Astrocyte (in vitro differentiated cells and primary cell): ENCODE data around the gene ZC3H4. TPM values are rescaled to one million over a fixed set of nuclear protein-coding genes. Genes with fewer than 3 reads are reported as not detected.

Source experiments
- DNase-seq: peaks from one replicate; pipeline ENCODE4 v3.0.0-alpha.2; 2010; ENCODE audit warnings: low read depth
- FAIRE-seq: peaks from 2 replicates; lab custom pipeline; 2011; peaks lifted over from hg19 to GRCh38; lab: Jason Lieb, UNC
- H2AFZ ChIP-seq: 2 replicates; pipeline ENCODE4 v1.6.0; 2012; ENCODE audit warnings: low read depth, low read length, inconsistent platforms
- H3K27ac ChIP-seq: 2 replicates; pipeline ENCODE4 v1.5.1; 2011; ENCODE audit warnings: low read depth, low read length, inconsistent platforms
- H3K27me3 ChIP-seq: 2 replicates; pipeline ENCODE4 v1.6.0; 2011; ENCODE audit warnings: low read length, inconsistent platforms; ENCODE audit not compliant: insufficient read depth
- H3K36me3 ChIP-seq: 2 replicates; pipeline ENCODE4 v1.5.1; 2011; ENCODE audit warnings: low read length, inconsistent platforms; ENCODE audit not compliant: insufficient read depth
- H3K4me1 ChIP-seq: 2 replicates; pipeline ENCODE4 v1.5.1; 2011; ENCODE audit warnings: low read length, inconsistent platforms; ENCODE audit not compliant: insufficient read depth
- H3K4me2 ChIP-seq: 2 replicates; pipeline ENCODE4 v1.6.0; 2012; ENCODE audit warnings: low read length, inconsistent platforms
- H3K4me3 ChIP-seq: 2 replicates; pipeline ENCODE4 v1.5.1; 2011; ENCODE audit warnings: low read depth, mild to moderate bottlenecking, low read length, inconsistent platforms; ENCODE audit not compliant: insufficient read depth
- H3K79me2 ChIP-seq: 2 replicates; pipeline ENCODE4 v1.6.0; 2012; ENCODE audit warnings: mild to moderate bottlenecking, low read length, inconsistent platforms; ENCODE audit not compliant: insufficient read depth
- H3K9ac ChIP-seq: 2 replicates; pipeline ENCODE4 v1.6.0; 2012; ENCODE audit warnings: mild to moderate bottlenecking, low read length, inconsistent platforms
- H3K9me3 ChIP-seq: 2 replicates; pipeline ENCODE4 v1.5.1; 2012; ENCODE audit warnings: low read depth, mild to moderate bottlenecking, low read length, inconsistent platforms; ENCODE audit not compliant: insufficient read depth
- H4K20me1 ChIP-seq: 2 replicates; pipeline ENCODE4 v1.6.0; 2012; ENCODE audit warnings: low read length, inconsistent platforms; ENCODE audit not compliant: insufficient read depth
- H3K27ac Mint-ChIP-seq: one replicate; pipeline ENCODE4 v1.8.0; 2021; ENCODE audit warnings: mild to moderate bottlenecking, mixed read lengths; ENCODE audit not compliant: unreplicated experiment
- H3K27me3 Mint-ChIP-seq: one replicate; pipeline ENCODE4 v1.8.0; 2021; ENCODE audit warnings: low read depth, mixed read lengths; ENCODE audit not compliant: unreplicated experiment
- H3K36me3 Mint-ChIP-seq: one replicate; pipeline ENCODE4 v1.8.0; 2021; ENCODE audit warnings: low read depth, mixed read lengths; ENCODE audit not compliant: unreplicated experiment
- H3K4me1 Mint-ChIP-seq: one replicate; pipeline ENCODE4 v1.8.0; 2021; ENCODE audit warnings: low read depth, mixed read lengths; ENCODE audit not compliant: unreplicated experiment
- H3K4me3 Mint-ChIP-seq: one replicate; pipeline ENCODE4 v1.8.0; 2021; ENCODE audit warnings: mild to moderate bottlenecking, moderate library complexity, mixed read lengths; ENCODE audit not compliant: unreplicated experiment
- H3K9me3 Mint-ChIP-seq: one replicate; pipeline ENCODE4 v1.8.0; 2021; ENCODE audit warnings: mild to moderate bottlenecking, mixed read lengths; ENCODE audit not compliant: unreplicated experiment
- CTCF ChIP-seq: IDR thresholded peaks from 2 replicates; pipeline ENCODE4 v1.5.1; 2011; ENCODE audit warnings: low read depth, mild to moderate bottlenecking, inconsistent platforms, low read length, moderate library complexity; ENCODE audit not compliant: insufficient read depth
- EZH2 ChIP-seq: IDR thresholded peaks from 2 replicates; pipeline ENCODE4 v1.6.1; 2012; ENCODE audit warnings: mild to moderate bottlenecking, low read length, inconsistent platforms; ENCODE audit not compliant: insufficient read depth
- total RNA-seq: library from RNA; stranded (reverse); gene quantifications from 2 replicates; pipeline ENCODE4 v1.2.1, GENCODE V29; 2021

Gene ZC3H4
- total RNA-seq, 1 donor from 2014 or later = 42.3 TPM

GRCh38 chr19:47047272-47047762, 66.3 kb downstream of the ZC3H4 start:
- peak overlapping the region; percentile 99 for H3K4me3 Mint-ChIP-seq
- no peak overlapping the region for H3K27ac Mint-ChIP-seq
- H3K4me2 ChIP-seq = peak overlapping the region; percentile 92
- FAIRE-seq (no peak), DNase-seq (no peak)
- no peak for TF ChIP-seq EZH2
- TF ChIP-seq CTCF = no peak
- H4K20me1 ChIP-seq = no peaks in the 10 kb centered on the region
- H3K4me3 ChIP-seq = peak overlapping the region; percentile 65
- H3K36me3 Mint-ChIP-seq = peaks cover 2% of the 10 kb centered on the region
- no peaks in the 10 kb centered on the region for H3K9me3 ChIP-seq
- no peak overlapping the region for H3K9ac ChIP-seq
- H3K4me1 ChIP-seq = peaks cover 6% of the 10 kb centered on the region
- peak overlapping the region; percentile 22 for H2AFZ ChIP-seq
- H3K36me3 ChIP-seq = no peaks in the 10 kb centered on the region
- no peaks in the 10 kb centered on the region for H3K27me3 ChIP-seq
- no peaks in the 10 kb centered on the region for H3K27me3 Mint-ChIP-seq
- peaks cover 5% of the 10 kb centered on the region for H3K79me2 ChIP-seq
- no peaks in the 10 kb centered on the region for H3K9me3 Mint-ChIP-seq
- peaks cover 14% of the 10 kb centered on the region for H3K4me1 Mint-ChIP-seq
- H3K27ac ChIP-seq = no peak overlapping the region

GRCh38 chr19:47045867-47046470, 67.6 kb downstream of the ZC3H4 start:
- H3K27me3 Mint-ChIP-seq = no peaks in the 10 kb centered on the region

More at GRCh38 chr19:47045867-47046470, 67.6 kb downstream of the ZC3H4 start:
- Histone ChIP-seq H3K9me3 (no peaks in the 10 kb centered on the region), H3K27me3 (no peaks in the 10 kb centered on the region), H2AFZ (no peak overlapping the region), H3K79me2 (peaks cover 5% of the 10 kb centered on the region), H3K27ac (no peak overlapping the region), H3K4me1 (peaks cover 6% of the 10 kb centered on the region), H3K9ac (no peak overlapping the region), H3K36me3 (no peaks in the 10 kb centered on the region), H4K20me1 (no peaks in the 10 kb centered on the region), H3K4me3 (no peak overlapping the region), H3K4me2 (no peak overlapping the region)
- no peak overlapping the region for H3K4me3 Mint-ChIP-seq
- peaks cover 1% of the 10 kb centered on the region for H3K9me3 Mint-ChIP-seq
- H3K4me1 Mint-ChIP-seq = peaks cover 12% of the 10 kb centered on the region
- DNase-seq = no peak
- H3K36me3 Mint-ChIP-seq = peaks cover 7% of the 10 kb centered on the region
- TF ChIP-seq CTCF = no peak
- TF ChIP-seq EZH2 = no peak
- FAIRE-seq = no peak
- H3K27ac Mint-ChIP-seq = no peak overlapping the region
